ENCODE data around the gene CYP46A1. TPM values are rescaled to one million over a fixed set of nuclear protein-coding genes. Genes with fewer than 3 reads are reported as not detected.

Gene CYP46A1
- total RNA-seq, 1 donor from 2014 or later, result 0.05 TPM

GRCh38 chr14:99674064-99674650 lies 9.9 kb upstream of the CYP46A1 start:
- no peaks in the 10 kb centered on the region for H3K9me3 Mint-ChIP-seq
- no peak overlapping the region for H3K4me3 Mint-ChIP-seq
- no peak overlapping the region for H3K27ac Mint-ChIP-seq
- H3K4me1 Mint-ChIP-seq, result peaks cover 4% of the 10 kb centered on the region
- intact Hi-C loops (cut with micrococcal nuclease), result no loop called here
- no peaks in the 10 kb centered on the region for H3K36me3 Mint-ChIP-seq (ENCODE audit: low read depth)
- H3K27me3 Mint-ChIP-seq, result peaks cover 3% of the 10 kb centered on the region
- DNase-seq, result no peak

GRCh38 chr14:99674776-99675381 lies 9.2 kb upstream of the CYP46A1 start:
- Mint-ChIP-seq H3K9me3 (no peaks in the 10 kb centered on the region), H3K27ac (no peak overlapping the region), H3K27me3 (peaks cover 3% of the 10 kb centered on the region), H3K4me1 (peaks cover 4% of the 10 kb centered on the region), H3K4me3 (no peak overlapping the region), H3K36me3 (ENCODE audit: low read depth) (no peaks in the 10 kb centered on the region)
- no peak for DNase-seq
- intact Hi-C loops (cut with micrococcal nuclease), result no loop called here

GRCh38 chr14:99675382-99675835 lies 8.7 kb upstream of the CYP46A1 start:
- intact Hi-C loops (cut with micrococcal nuclease), result no loop called here
- no peaks in the 10 kb centered on the region for H3K9me3 Mint-ChIP-seq
- DNase-seq, result no peak

GRCh38 chr14:99675951-99676350 lies 8.1 kb upstream of the CYP46A1 start:
- Mint-ChIP-seq H3K4me1 (peaks cover 4% of the 10 kb centered on the region), H3K27ac (no peak overlapping the region), H3K9me3 (no peaks in the 10 kb centered on the region), H3K4me3 (no peak overlapping the region), H3K27me3 (no peaks in the 10 kb centered on the region), H3K36me3 (ENCODE audit: low read depth) (no peaks in the 10 kb centered on the region)
- intact Hi-C loops (cut with micrococcal nuclease), result no loop called here
- no peak for DNase-seq

More at GRCh38 chr14:99675382-99675835, 8.7 kb upstream of the CYP46A1 start:
- peaks cover 4% of the 10 kb centered on the region for H3K4me1 Mint-ChIP-seq
- H3K36me3 Mint-ChIP-seq (ENCODE audit: low read depth), result no peaks in the 10 kb centered on the region
- H3K27me3 Mint-ChIP-seq, result peaks cover 1% of the 10 kb centered on the region
- no peak overlapping the region for H3K4me3 Mint-ChIP-seq
- no peak overlapping the region for H3K27ac Mint-ChIP-seq

- no peaks in the 10 kb centered on the region for H3K9me3 Mint-ChIP-seq
- H3K27me3 Mint-ChIP-seq, result no peaks in the 10 kb centered on the region
- H3K4me3 Mint-ChIP-seq, result no peak overlapping the region
- DNase-seq, result no peak
- peaks cover 4% of the 10 kb centered on the region for H3K4me1 Mint-ChIP-seq
- H3K36me3 Mint-ChIP-seq (ENCODE audit: low read depth), result no peaks in the 10 kb centered on the region
- intact Hi-C loops (cut with micrococcal nuclease), result no loop called here
- no peak overlapping the region for H3K27ac Mint-ChIP-seq
Observed at GRCh38 chr14:99676657-99677056, 7.4 kb upstream of the CYP46A1 start.

GRCh38 chr14:99677231-99678140 lies 6.6 kb upstream of the CYP46A1 start:
- no peaks in the 10 kb centered on the region for H3K27me3 Mint-ChIP-seq
- peaks cover 3% of the 10 kb centered on the region for H3K4me1 Mint-ChIP-seq
- intact Hi-C loops (cut with micrococcal nuclease), result no loop called here
- no peak for DNase-seq
- no peak overlapping the region for H3K27ac Mint-ChIP-seq
- H3K9me3 Mint-ChIP-seq, result no peaks in the 10 kb centered on the region
- H3K4me3 Mint-ChIP-seq, result no peak overlapping the region
- H3K36me3 Mint-ChIP-seq (ENCODE audit: low read depth), result no peaks in the 10 kb centered on the region

- Mint-ChIP-seq H3K27me3 (peaks cover 2% of the 10 kb centered on the region), H3K27ac (no peak overlapping the region), H3K4me1 (peaks cover 5% of the 10 kb centered on the region), H3K9me3 (no peaks in the 10 kb centered on the region), H3K4me3 (no peak overlapping the region), H3K36me3 (ENCODE audit: low read depth) (no peaks in the 10 kb centered on the region)
- no peak for DNase-seq
- intact Hi-C loops (cut with micrococcal nuclease), result no loop called here
Observed at GRCh38 chr14:99678198-99678597, 5.9 kb upstream of the CYP46A1 start.

- no peak overlapping the region for H3K4me3 Mint-ChIP-seq
- H3K9me3 Mint-ChIP-seq, result no peaks in the 10 kb centered on the region
- H3K27me3 Mint-ChIP-seq, result peaks cover 2% of the 10 kb centered on the region
Observed at GRCh38 chr14:99679111-99679510, 5.0 kb upstream of the CYP46A1 start.

GRCh38 chr14:99679543-99679942 lies 4.6 kb upstream of the CYP46A1 start:
- H3K4me3 Mint-ChIP-seq, result no peak overlapping the region
- no peaks in the 10 kb centered on the region for H3K9me3 Mint-ChIP-seq
- intact Hi-C loops (cut with micrococcal nuclease), result no loop called here
- H3K36me3 Mint-ChIP-seq (ENCODE audit: low read depth), result no peaks in the 10 kb centered on the region
- no peak overlapping the region for H3K27ac Mint-ChIP-seq
- DNase-seq, result no peak
- H3K4me1 Mint-ChIP-seq, result peaks cover 5% of the 10 kb centered on the region
- peaks cover 2% of the 10 kb centered on the region for H3K27me3 Mint-ChIP-seq

More at GRCh38 chr14:99679111-99679510, 5.0 kb upstream of the CYP46A1 start:
- no peaks in the 10 kb centered on the region for H3K36me3 Mint-ChIP-seq (ENCODE audit: low read depth)
- intact Hi-C loops (cut with micrococcal nuclease), result no loop called here
- no peak for DNase-seq
- H3K4me1 Mint-ChIP-seq, result peaks cover 5% of the 10 kb centered on the region
- no peak overlapping the region for H3K27ac Mint-ChIP-seq

GRCh38 chr14:99679996-99680395 lies 4.1 kb upstream of the CYP46A1 start:
- H3K4me3 Mint-ChIP-seq, result no peak overlapping the region
- H3K27ac Mint-ChIP-seq, result no peak overlapping the region
- peaks cover 5% of the 10 kb centered on the region for H3K4me1 Mint-ChIP-seq
- intact Hi-C loops (cut with micrococcal nuclease), result loop anchor here (5.0 kb wide), 1 partner anchor 112 kb away; the partner anchor contains the start of gene EML1
- H3K9me3 Mint-ChIP-seq, result no peaks in the 10 kb centered on the region
- no peaks in the 10 kb centered on the region for H3K36me3 Mint-ChIP-seq (ENCODE audit: low read depth)
- H3K27me3 Mint-ChIP-seq, result peaks cover 2% of the 10 kb centered on the region
- DNase-seq, result no peak

GRCh38 chr14:99681101-99681831 lies 2.8 kb upstream of the CYP46A1 start:
- H3K4me3 Mint-ChIP-seq, result no peak overlapping the region
- H3K9me3 Mint-ChIP-seq, result no peaks in the 10 kb centered on the region
- intact Hi-C loops (cut with micrococcal nuclease), result loop anchor here (5.0 kb wide), 1 partner anchor 111 kb away; the partner anchor contains the start of gene EML1
- H3K27me3 Mint-ChIP-seq, result peaks cover 15% of the 10 kb centered on the region
- H3K27ac Mint-ChIP-seq, result no peak overlapping the region
- H3K4me1 Mint-ChIP-seq, result peaks cover 10% of the 10 kb centered on the region
- no peak for DNase-seq
- no peaks in the 10 kb centered on the region for H3K36me3 Mint-ChIP-seq (ENCODE audit: low read depth)

GRCh38 chr14:99681832-99682148 lies 2.3 kb upstream of the CYP46A1 start:
- Mint-ChIP-seq H3K27ac (no peak overlapping the region), H3K36me3 (ENCODE audit: low read depth) (no peaks in the 10 kb centered on the region), H3K4me3 (no peak overlapping the region), H3K4me1 (peaks cover 10% of the 10 kb centered on the region), H3K9me3 (no peaks in the 10 kb centered on the region), H3K27me3 (peaks cover 19% of the 10 kb centered on the region)
- DNase-seq, result no peak
- intact Hi-C loops (cut with micrococcal nuclease), result loop anchor here (1.0 to 5.0 kb wide), 2 partner anchors 111 to 204 kb away; partner anchors contain the start of gene EML1

- intact Hi-C loops (cut with micrococcal nuclease), result loop anchor here (1.0 to 5.0 kb wide), 2 partner anchors 109 to 202 kb away; partner anchors contain the start of gene EML1
- Mint-ChIP-seq H3K27ac (peak overlapping the region; percentile 87), H3K9me3 (no peaks in the 10 kb centered on the region), H3K27me3 (peaks cover 27% of the 10 kb centered on the region), H3K4me3 (peak overlapping the region; percentile 90), H3K36me3 (ENCODE audit: low read depth) (no peaks in the 10 kb centered on the region), H3K4me1 (peaks cover 14% of the 10 kb centered on the region)
- peak; percentile 95 for DNase-seq
Observed at GRCh38 chr14:99682809-99683618, 1.1 kb upstream of the CYP46A1 start.

All from activated CD4-positive, alpha-beta T cell treated with anti-CD3 and anti-CD28 coated beads, Interleukin-2, amount 10 ng/mL, durations not matched to agents 24 days and 14 days (primary cell).